HG02938 (cell line): ENCODE results near the gene ZIC4.

Experiments used
- ATAC-seq: cut with Tn5 transposase; IDR thresholded peaks from one replicate; pipeline ENCODE4 v1.9.1; 2021; ENCODE audit warnings: mild to moderate bottlenecking, moderate library complexity; ENCODE audit not compliant: unreplicated experiment

ZIC4 gene

DNA sequence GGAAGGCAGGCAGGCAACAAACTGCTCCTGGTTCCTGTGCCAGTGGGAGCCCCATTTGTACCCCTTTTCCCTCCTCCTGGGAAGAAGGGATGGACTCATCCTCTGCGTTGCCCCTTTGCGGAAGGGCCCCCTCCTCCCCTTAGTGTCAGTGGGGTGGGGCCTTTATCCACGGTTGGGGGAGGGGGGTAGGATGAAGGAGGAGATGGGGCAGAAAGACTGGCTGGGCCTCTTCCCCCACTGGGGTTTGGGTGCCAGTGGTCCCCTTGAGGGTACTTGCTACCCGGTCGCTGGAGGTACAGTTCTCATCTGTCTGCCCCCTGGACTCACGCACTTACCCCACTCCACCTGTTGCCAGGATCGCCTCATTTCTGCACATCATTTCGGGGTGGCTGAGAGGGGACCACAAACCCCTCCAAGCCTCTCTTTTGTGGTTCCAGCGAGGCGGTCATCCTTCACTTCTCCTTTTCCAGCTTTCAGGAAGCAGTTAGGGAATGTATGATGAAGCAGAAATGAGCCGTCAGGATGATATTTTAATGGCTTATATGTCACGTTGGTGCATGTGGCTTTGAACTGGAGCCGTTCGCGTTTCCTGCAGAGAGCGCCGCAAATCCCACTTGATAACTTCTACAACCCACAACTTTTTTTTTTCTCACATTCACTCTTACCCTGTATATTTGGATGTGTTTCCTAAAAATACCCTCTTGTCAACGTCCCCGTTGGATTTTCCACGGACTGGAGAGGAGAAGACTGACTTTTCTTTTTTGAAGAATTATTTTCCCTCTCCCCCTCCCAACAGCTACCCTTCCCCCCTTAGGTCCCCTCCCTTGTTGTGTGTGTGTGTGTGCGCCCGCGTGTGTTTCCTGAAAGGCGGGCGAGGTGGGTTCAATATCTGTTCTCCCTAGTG is at the start of gene ZIC4:
Gene ZIC4 (minus strand): TSS at position 516 of the 904 bp plus-strand sequence. CDS start 3,746 bp downstream, outside the sequence.
- no peak for ATAC-seq

DNA sequence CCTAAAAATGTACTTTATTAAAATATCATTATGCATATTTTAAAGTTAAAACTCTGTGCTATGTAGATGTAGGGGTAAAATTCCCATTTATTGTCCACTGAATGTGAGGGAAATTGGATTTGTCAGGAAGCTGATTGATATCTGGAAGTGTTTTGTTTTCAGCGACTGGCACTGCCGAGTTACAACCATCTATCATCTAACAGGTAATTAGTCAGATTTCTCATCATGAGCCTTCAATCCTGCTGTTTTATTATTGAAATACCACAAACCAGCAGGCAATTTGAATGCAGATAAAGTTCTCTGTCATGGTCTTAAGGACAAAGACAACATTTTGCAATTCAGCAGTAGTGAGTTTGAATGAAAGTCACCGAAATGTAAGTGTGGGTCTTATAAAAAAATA is 43.3 kb upstream of the ZIC4 start:
- ATAC-seq: no peak

- no peak for ATAC-seq
These were observed 40.9 kb upstream of the ZIC4 start for GRCh38 chr3:147447224-147447623.

DNA sequence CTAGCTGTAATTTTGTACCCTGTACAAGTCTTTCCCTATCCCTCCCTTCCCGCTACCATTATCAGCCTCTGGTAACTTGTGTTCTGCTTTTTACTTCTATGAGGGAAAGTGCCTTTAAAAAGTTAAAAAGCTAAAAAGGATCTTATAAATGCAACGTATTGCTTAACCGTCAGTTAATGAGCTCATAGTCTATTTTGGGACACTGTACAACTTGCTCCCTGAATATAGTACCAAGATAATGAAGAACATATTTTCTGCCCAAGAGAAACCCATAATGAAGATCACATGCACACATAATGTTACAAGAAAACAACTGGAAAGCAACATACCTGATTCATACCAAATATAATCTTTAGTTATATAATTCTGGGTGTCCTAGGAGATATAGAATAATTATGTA is 25.4 kb upstream of the ZIC4 start:
- no peak for ATAC-seq

DNA sequence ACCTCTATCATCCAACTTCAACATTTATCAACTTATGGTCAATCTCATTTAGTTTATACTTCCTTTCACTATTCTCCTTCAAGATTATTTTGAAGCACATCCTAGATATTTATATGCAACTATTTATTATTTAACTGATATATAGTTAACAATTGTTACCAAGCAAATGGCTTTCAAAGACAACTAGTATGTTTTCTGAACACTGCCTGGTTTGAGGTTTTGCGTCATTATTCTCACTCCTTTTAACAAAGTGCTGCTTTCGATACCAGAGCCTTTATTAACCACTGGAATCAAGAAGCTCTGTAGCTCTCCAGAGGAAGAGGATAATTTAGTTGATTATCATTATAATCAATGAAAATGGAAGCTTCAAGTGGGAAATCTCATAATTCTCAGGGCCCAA is 22.4 kb upstream of the ZIC4 start:
- ATAC-seq: no peak

- no peak for ATAC-seq
These were observed 22.0 kb upstream of the ZIC4 start for GRCh38 chr3:147428326-147428725.

GRCh38 chr3:147427746-147428145 is 21.4 kb upstream of the ZIC4 start:
- ATAC-seq: no peak

- ATAC-seq: no peak
These were observed 20.6 kb upstream of the ZIC4 start for GRCh38 chr3:147426931-147427330.

DNA sequence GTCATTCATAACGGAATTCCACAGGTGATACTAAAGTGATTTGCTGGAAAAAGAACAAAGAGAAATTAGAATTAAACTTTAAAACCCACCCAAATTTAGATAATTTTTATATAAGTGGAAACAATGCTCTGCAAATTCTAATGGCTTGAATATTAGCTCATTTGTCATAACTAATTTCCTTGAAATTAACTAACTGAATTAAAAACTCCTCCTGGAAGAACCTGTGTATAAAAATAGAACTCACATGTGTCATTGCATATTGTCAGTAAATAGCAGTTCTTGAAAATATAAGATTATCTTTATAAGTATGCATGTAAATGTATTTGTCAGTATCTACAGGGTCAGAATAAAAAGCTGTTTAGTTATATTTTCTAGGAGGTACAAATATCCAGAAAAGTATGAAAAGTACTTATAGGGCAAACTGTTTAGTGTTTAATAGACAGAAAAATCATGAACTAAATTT is 19.1 kb upstream of the ZIC4 start:
- no peak for ATAC-seq

- no peak for ATAC-seq
These were observed 18.4 kb upstream of the ZIC4 start for GRCh38 chr3:147424581-147425387.

- ATAC-seq: no peak
These were observed 17.6 kb upstream of the ZIC4 start for GRCh38 chr3:147423798-147424580.

DNA sequence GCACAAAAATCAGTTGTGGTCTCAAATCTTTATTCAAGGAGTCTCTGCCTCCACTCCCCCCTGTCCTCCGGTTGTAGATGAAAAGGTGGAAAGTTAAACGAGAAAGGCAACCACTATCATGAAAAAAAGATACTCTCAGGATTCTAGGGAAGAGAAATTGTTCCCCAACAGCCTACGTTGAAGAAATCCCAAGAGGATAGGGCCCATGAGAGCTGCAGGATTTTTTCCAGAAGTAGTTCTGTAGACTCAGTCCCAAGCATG is 17.1 kb upstream of the ZIC4 start:
- ATAC-seq: no peak

GRCh38 chr3:147422601-147423536 is 16.5 kb upstream of the ZIC4 start:
- ATAC-seq: no peak

GRCh38 chr3:147422196-147422595 is 15.9 kb upstream of the ZIC4 start:
- ATAC-seq: no peak

GRCh38 chr3:147421184-147421912 is 15.0 kb upstream of the ZIC4 start:
- ATAC-seq: no peak

GRCh38 chr3:147420353-147421183 is 14.2 kb upstream of the ZIC4 start:
- ATAC-seq: no peak

DNA sequence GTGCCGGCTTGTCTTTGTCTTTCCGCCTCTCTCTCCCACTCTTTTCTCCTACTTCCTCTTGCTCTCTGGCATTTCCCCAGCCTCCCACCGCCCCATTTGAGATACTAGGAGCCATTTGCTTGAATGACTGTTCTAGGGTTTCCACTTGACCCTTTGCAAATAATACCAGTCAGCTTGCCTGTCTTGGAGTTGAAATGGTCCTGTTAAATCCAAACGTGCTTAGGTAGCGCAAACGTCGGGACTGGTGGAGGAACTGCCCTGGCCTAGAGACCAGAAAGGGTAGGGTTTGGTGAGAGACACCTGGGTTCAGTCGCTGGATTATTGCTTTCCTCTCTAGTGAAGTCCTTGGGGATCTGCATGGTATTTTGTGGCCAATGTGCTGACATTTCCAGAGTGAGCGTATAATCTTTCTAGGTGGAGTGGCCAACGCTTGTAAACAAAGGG is 13.5 kb upstream of the ZIC4 start:
- no peak for ATAC-seq

DNA sequence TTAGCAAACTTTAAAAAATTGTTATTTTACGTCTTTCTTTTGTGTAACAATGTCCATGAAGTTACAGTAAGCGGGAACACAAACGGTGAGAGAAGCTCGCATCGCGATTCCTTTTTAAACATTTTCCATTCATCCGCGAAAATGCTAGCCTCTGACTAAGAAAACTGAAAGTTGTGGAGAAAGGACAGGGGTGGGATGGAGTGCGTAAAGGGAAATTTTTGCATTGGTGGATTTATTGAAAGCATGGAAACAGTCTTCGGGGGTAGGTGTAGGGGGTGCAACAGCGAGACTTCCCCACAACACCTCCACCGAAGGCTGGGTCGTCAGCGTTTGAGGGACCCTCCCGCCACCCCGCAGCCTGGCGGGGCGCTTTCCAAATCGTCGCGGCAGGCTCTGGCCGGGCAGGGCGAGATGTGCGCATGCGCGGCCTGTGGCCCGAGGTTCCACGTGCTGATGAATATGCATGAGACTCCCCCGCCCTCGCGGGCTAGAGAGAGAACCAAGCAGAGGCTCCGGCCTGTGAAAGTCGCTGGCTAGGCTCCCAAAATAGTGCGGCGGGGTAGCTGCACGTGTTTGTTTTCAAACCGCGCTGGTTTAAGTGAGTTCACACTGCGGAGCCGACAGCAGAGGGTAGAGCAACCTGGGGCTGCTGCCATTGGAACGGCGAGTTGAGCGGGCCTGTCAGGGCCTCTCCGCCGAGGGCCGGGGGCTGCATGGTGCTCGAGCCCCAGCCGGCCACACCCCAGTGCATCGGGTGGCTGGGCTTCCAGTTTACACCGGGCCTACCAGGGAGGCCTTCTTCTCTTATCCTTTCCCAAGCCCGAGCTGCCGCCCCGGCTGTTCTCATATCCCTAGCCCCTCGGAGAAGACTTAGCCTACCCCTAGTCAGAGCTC is 12.7 kb upstream of the ZIC4 start:
- ATAC-seq: no peak
